Measurements from ENCODE around the gene MYH6.

GRCh38 chr14:23454445-23454856 lies 46.4 kb upstream of the MYH6 start:
- TF ChIP-seq EZH2 (IDR thresholded peaks at IDR 0.05) (no peak), POLR2AphosphoS5 (IDR thresholded peaks at IDR 0.05; ENCODE audit: borderline replicate concordance, low read depth, low read length) (no peak)
